Lower leg skin (tissue), 4 donors: ENCODE results near the gene ZBTB16. TPM values are rescaled to one million over a fixed set of nuclear protein-coding genes. Genes with fewer than 3 reads are reported as not detected.

ENCODE experiments used
- DNase-seq, 2 donors: peaks; one replicate each; pipeline ENCODE4 v3.0.0-alpha.2; 2019; ENCODE audit warnings: low spot score in 2 of 2
- H3K4me3 ChIP-seq: fragments of 200-600 bp; sonication (generic); 2 replicates; pipeline ENCODE4 v1.5.1; 2017; ENCODE audit warnings: mild to moderate bottlenecking, low read depth; ENCODE audit not compliant: poor library complexity, severe bottlenecking
- CTCF ChIP-seq, 3 donors: fragments of 450-650 bp; IDR thresholded peaks; one replicate each; pipeline ENCODE4 v1.5.1; 2016; ENCODE audit warnings: antibody characterized with exemption in 3 of 3, mild to moderate bottlenecking in 3 of 3, moderate library complexity in 2 of 3
- POLR2A ChIP-seq, 2 donors: fragments of 450-650 bp; IDR thresholded peaks; one replicate each; pipeline ENCODE4 v1.6.1; 2016 to 2017; ENCODE audit warnings: antibody characterized with exemption in 2 of 2, mild to moderate bottlenecking in 1 of 2, moderate library complexity in 1 of 2
- WGBS, 2 donors: methylation state at CpG; one replicate each; pipeline ENCODE4 v1.1.5; 2018; 5-methylcytosine and 5-hydroxymethylcytosine counted together
- intact Hi-C: fragments of 100-400 bp; cut with DNase I; formaldehyde crosslinking; loops from one replicate; pipeline ENCODE4 v1.15.0; 2023; ENCODE audit warnings: low total_unique reads
- total RNA-seq, 4 donors: library from RNA; depleted of rRNA; stranded (reverse); fragments of >200 nt; gene quantifications; one replicate each; pipeline ENCODE4 v1.1.0, GENCODE V29; 2016

The ZBTB16 gene
- total RNA-seq, 4 donors from 2014 or later, result 167 to 369 (median 233) TPM

GRCh38 chr11:114167355-114167754 is 107.8 kb downstream of the ZBTB16 start:
- H3K4me3 ChIP-seq, result no peak overlapping the region
- intact Hi-C loops, result no loop called here
- no peak for TF ChIP-seq POLR2A (IDR thresholded peaks at IDR 0.05)
- no peak for TF ChIP-seq CTCF (IDR thresholded peaks at IDR 0.05)
- 23 to 35% methylated on average over 5 of the region's 5 CpGs for WGBS, 2 donors
- DNase-seq, result no peak

GRCh38 chr11:114167771-114168448 is 108.4 kb downstream of the ZBTB16 start:
- no peak for TF ChIP-seq POLR2A (IDR thresholded peaks at IDR 0.05)
- no peak for TF ChIP-seq CTCF (IDR thresholded peaks at IDR 0.05)
- no peak for DNase-seq
- H3K4me3 ChIP-seq, result no peak overlapping the region
- WGBS, 2 donors, result 66% methylated on average over 11 of the region's 11 CpGs
- intact Hi-C loops, result no loop called here

GRCh38 chr11:114168691-114169090 is 109.2 kb downstream of the ZBTB16 start:
- intact Hi-C loops, result no loop called here
- 67 to 71% methylated on average over 1 of the region's 1 CpG for WGBS, 2 donors
- TF ChIP-seq CTCF (IDR thresholded peaks at IDR 0.05) (no peak), POLR2A (IDR thresholded peaks at IDR 0.05) (no peak)
- no peak for DNase-seq
- H3K4me3 ChIP-seq, result no peak overlapping the region

- TF ChIP-seq POLR2A (IDR thresholded peaks at IDR 0.05), result no peak
- TF ChIP-seq CTCF (IDR thresholded peaks at IDR 0.05), result no peak
- intact Hi-C loops, result no loop called here
- 52 to 69% methylated on average over 9 of the region's 9 CpGs for WGBS, 2 donors
- peak; percentile 83 to 93 for DNase-seq
- H3K4me3 ChIP-seq, result no peak overlapping the region
Observed at GRCh38 chr11:114169321-114169749, 109.8 kb downstream of the ZBTB16 start.

GRCh38 chr11:114169821-114170220 is 110.3 kb downstream of the ZBTB16 start:
- intact Hi-C loops, result no loop called here
- 88 to 94% methylated on average over 2 of the region's 2 CpGs for WGBS, 2 donors
- no peak overlapping the region for H3K4me3 ChIP-seq
- DNase-seq, result no peak
- TF ChIP-seq CTCF (IDR thresholded peaks at IDR 0.05), result no peak
- TF ChIP-seq POLR2A (IDR thresholded peaks at IDR 0.05), result no peak

GRCh38 chr11:114170226-114170625 is 110.7 kb downstream of the ZBTB16 start:
- intact Hi-C loops, result no loop called here
- WGBS, 2 donors, result 91 to 92% methylated on average over 10 of the region's 10 CpGs

More at GRCh38 chr11:114170226-114170625, 110.7 kb downstream of the ZBTB16 start:
- no peak overlapping the region for H3K4me3 ChIP-seq
- TF ChIP-seq CTCF (IDR thresholded peaks at IDR 0.05) (no peak), POLR2A (IDR thresholded peaks at IDR 0.05) (no peak)
- DNase-seq, result no peak
